ENCODE data around the gene CDC42BPG. TPM values are rescaled to one million over a fixed set of nuclear protein-coding genes. Genes with fewer than 3 reads are reported as not detected.

CDC42BPG gene
- total RNA-seq, 1 experiment from 2014 or later: 30.1 TPM

DNA sequence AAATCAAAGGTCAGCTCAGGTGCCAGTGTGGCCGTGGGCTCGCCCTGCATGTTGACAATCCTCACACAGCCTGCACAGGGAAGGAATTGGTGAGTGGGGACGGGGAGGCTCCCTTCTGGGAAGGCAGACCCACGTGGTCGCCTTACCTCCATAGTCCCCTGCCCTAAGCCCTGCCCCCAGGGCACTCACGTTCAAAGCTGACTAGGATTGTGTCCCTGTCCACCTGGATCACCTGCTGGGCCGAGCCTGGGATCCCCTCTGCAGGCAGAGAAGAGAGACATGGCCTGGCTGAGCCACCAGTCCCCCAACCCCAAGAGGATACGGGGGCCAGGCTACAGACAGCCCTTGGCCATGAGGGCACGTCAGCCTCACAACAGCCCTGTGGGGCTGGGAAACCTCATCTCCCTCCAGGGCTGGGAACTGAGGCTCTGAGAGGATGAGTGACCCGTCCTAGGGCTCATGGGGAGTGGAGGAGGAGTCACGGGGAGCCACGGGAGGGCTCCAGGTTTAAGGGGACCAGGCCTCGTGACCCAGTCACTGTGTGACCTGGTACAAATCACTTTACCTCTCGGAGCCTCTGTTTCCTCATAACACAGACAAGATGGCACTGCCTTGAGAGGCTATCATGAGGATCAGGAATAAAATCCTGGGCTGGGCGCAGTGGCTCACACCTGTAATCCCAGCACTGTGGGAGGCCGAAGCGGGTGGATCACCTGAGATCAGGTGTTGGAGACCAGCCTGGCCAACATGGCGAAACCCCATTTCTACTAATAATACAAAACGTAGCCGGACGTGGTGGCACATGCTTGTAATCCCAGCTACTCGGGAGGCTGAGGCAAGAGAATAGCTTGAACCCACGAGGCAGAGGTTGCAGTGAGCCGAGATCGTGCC is 54.0 kb downstream of the CDC42BPG start:
- no TSS peak for BruUV-seq (replicated peaks)
- DNase-seq (ENCODE audit: low read depth, low spot score) (no peak), ATAC-seq (no peak)
- Histone ChIP-seq H3K9me3 (ENCODE audit: control insufficient read depth in 1 of 2, insufficient read depth in 1 of 2, low read depth in 1 of 2, low read length in 2 of 2) (no peaks in the 10 kb centered on the region), H2AFZ (ENCODE audit: low read depth, low read length, poor library complexity, severe bottlenecking) (no peak overlapping the region), H3K27ac (ENCODE audit: low read depth, low read length) (no peak overlapping the region), H3K9me2 (ENCODE audit: insufficient read depth) (no peaks in the 10 kb centered on the region), H3K27me3 (ENCODE audit: insufficient read depth, low read length) (no peaks in the 10 kb centered on the region), H3K9ac (ENCODE audit: low read length) (no peak overlapping the region), H3K4me3 (replicated peaks in 1 of 2; ENCODE audit: low read depth in 1 of 2, low read length in 2 of 2) (no peak overlapping the region), H3K36me3 (ENCODE audit: control insufficient read depth in 1 of 2, insufficient read depth in 2 of 2, low read length in 2 of 2) (no peaks in the 10 kb centered on the region; a peak in 1 of 4 replicates), H3K4me2 (ENCODE audit: low read length) (no peak overlapping the region), H3K4me1 (ENCODE audit: control insufficient read depth in 1 of 2, insufficient read depth in 2 of 2, low read length in 2 of 2) (peaks cover 2 to 4% of the 10 kb centered on the region in 2 experiments; a peak in 2 of 4 replicates), H4K20me1 (ENCODE audit: insufficient read depth) (no peaks in the 10 kb centered on the region), H3K79me2 (ENCODE audit: insufficient read depth, low read length) (no peaks in the 10 kb centered on the region)
- ChIA-PET CTCF (no interaction called here), POLR2A (interaction anchor here (0.8 kb wide), 1 partner anchor 12 kb away, joined by 6 read pairs; no protein-coding TSS in a partner anchor), RAD21 (ENCODE audit: low non-redundant PET in 1 of 2, low total read pairs in 2 of 2, uncharacterized antibody in 2 of 2, unreplicated experiment in 2 of 2) (no interaction called here)
- intact Hi-C loops (cut with micrococcal nuclease): no loop called here
- TF ChIP-seq YY1 (IDR thresholded peaks at IDR 0.05; ENCODE audit: extremely low read depth, insufficient replicate concordance, low read depth, low read length) (no peak), TCF7L2 (IDR thresholded peaks at IDR 0.05; ENCODE audit: borderline replicate concordance, extremely low read depth, insufficient read depth, insufficient read length) (no peak), EGR1 (IDR thresholded peaks at IDR 0.05; ENCODE audit: low read depth) (no peak), EZH2 (IDR thresholded peaks at IDR 0.05) (no peak), RAD21 (IDR thresholded peaks at IDR 0.05; ENCODE audit: low read depth) (no peak), POLR2AphosphoS5 (IDR thresholded peaks at IDR 0.05; ENCODE audit: low read depth, low read length) (no peak), EZH2phosphoT487 (IDR thresholded peaks at IDR 0.05; ENCODE audit: borderline replicate concordance) (no peak), ZNF274 (IDR thresholded peaks at IDR 0.05; ENCODE audit: low read depth, low read length) (no peak), JUND (IDR thresholded peaks at IDR 0.05) (no peak)
